Suppressor macrophage treated with lipopolysaccharide for 4 hours (primary cell): Measurements from ENCODE around the gene CELA3A.
A peak's percentile ranks its signal among the peaks of the same experiment; 100 is the strongest.

ENCODE experiments used
- DNase-seq: peaks from one replicate; pipeline ENCODE4 v3.0.0-alpha.2; 2020

CELA3A gene

GRCh38 chr1:22052115-22053016, 50.9 kb downstream of the CELA3A start, which contains the start of gene CDC42:
Gene CDC42, plus strand, starts transcription at chr1:22052709. Its CDS starts 25,770 bp downstream, at chr1:22078479.
- DNase-seq: peak; percentile 97

GRCh38 chr1:22053017-22053860, 51.8 kb downstream of the CELA3A start:
- peak; percentile 73 for DNase-seq

- peak; percentile 61 for DNase-seq
Measured at GRCh38 chr1:22053861-22054770, 52.7 kb downstream of the CELA3A start.

- DNase-seq: no peak
Measured at GRCh38 chr1:22055463-22055862, 54.0 kb downstream of the CELA3A start.

GRCh38 chr1:22056043-22056442, 54.6 kb downstream of the CELA3A start:
- no peak for DNase-seq

GRCh38 chr1:22056936-22057335, 55.5 kb downstream of the CELA3A start:
- no peak for DNase-seq

GRCh38 chr1:22057861-22058260, 56.4 kb downstream of the CELA3A start:
- DNase-seq: no peak
